Measurements from ENCODE around the gene ATP1B4.
"Not testable (repeated sequence)": the region's sequence is repeated elsewhere in the genome, so short reads cannot be mapped to it uniquely, and the experiment has no call there.

Gene ATP1B4

DNA sequence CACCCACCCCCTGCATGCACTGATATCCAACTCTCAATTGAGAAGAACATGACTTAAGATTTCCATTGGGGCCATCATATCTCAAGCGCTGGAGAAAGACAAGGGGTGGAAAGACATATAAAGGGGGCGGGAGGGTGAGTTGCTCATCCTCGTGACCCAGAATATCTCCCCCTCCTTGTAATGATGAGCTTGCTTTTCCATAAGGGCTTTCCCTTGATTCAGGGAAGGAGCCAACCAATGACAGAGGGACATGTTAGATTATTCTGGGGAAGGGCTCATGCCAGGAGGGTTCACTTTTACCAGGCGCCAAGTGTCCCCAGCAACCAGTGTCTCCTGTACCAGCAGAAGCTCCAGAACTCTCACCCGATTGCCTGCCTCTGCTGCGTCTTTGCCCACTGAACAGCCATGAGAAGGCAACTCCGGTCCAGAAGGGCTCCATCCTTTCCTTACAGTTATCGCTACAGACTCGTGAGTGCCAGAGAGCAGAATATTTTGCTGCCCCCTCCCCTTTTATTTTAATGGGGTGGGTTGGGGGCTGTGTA is at the start of gene ATP1B4:
Gene ATP1B4, plus strand, starts transcription at position 326 of the 542 bp plus-strand sequence. Its CDS starts 80 bp downstream, at position 406.
- DNase-seq (ENCODE audit: low spot score), result no peak

- DNase-seq (ENCODE audit: low spot score), result no peak
Observed at GRCh38 chrX:120315776-120316175, 46.1 kb upstream of the ATP1B4 start.

DNA sequence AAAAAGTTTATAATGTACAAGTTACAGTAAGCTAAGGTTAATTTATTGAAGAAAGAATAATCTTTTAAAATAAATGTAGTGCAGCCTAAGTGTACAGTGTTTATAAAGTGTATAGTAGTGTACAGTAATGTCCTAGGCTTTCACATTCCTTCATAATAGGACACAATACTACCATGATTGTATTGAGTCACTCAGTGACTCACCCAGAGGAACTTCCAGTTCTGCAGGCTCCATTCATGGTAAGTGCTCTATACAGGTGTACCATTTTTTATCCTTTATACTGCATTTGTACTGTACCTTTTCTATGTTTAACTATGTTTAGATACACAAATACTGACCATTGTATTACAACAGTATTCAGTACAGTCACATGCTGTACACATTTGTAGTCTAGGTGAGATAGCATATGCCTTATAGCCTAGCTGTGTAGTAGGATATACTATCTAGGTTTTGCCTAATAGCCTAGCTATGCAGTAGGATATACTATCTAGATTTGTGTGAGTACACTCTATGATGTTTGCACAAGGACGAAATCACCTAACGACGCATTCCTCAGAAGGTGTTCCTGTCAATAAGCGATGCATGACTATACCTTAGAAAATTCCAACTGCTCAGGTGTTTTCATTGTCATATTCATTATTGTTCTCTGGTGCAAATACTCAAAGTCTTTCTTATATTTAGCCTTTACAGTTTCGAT is 45.2 kb upstream of the ATP1B4 start:
- DNase-seq (ENCODE audit: low spot score), result no peak

GRCh38 chrX:120318411-120318810 is 43.5 kb upstream of the ATP1B4 start:
- no peak for DNase-seq (ENCODE audit: low spot score)

GRCh38 chrX:120321520-120322281 is 40.2 kb upstream of the ATP1B4 start:
- DNase-seq (ENCODE audit: low spot score), result no peak

- no peak for DNase-seq (ENCODE audit: low spot score)
Observed at GRCh38 chrX:120331116-120331515, 30.8 kb upstream of the ATP1B4 start.

DNA sequence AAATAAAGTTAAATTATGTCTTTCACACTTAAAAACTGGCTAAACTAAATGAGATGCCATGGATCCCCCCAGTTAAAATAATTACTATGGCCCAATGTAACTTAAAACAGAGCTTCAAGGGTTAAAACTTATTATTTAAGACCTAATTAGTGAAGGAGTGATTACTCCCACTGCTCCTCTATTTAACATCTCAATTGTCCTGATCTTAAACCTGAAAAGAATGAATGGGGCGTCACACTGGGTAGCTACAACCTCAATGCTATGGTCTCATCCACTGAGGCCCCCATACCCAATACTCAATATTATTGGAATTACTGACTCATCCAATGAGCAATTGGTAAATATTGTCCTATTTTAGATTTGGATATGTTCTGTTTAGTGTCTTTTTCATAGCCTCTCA is 29.5 kb upstream of the ATP1B4 start:
- DNase-seq (ENCODE audit: low spot score), result no peak

DNA sequence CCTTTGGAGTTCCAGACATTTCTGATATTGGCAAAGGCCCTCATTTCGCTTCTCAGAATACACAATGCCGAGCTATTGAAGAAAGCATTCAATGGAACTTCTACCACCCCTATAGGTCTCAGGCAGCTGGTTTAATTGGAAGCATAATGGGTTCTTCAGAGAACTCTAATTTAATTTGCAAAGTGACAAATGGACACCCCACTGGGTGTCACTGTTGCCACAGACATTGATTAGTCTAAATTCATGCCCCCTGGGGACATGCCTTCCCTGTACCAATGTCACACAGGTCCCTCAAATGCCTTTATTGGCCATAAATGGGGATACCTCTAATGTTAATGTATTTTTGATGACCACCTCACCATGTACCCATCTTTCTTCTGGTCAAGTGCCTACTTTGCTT is 27.7 kb upstream of the ATP1B4 start:
- no peak for DNase-seq (ENCODE audit: low spot score)

- no peak for DNase-seq (ENCODE audit: low spot score)
Observed at GRCh38 chrX:120334603-120335002, 27.3 kb upstream of the ATP1B4 start.

DNA sequence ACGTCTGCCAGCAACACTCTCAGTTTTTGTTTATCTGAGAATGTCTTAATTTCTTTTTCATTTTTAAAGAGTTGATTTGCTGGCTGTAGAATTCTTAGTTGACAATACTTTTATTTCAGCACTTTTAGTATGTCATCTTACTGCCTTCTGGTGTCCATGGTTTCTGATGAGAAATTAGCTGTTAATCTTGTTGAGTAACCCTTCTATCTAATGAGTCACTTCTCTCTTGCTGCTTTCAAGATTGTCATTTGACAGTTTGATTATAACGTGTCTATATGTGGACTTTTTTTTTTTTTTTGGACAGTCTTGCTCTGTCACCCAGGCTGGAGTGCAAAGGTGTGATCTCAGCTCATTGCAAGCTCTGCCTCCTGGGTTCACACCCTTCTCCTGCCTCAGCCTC is 26.6 kb upstream of the ATP1B4 start:
- DNase-seq (ENCODE audit: low spot score), result no peak

DNA sequence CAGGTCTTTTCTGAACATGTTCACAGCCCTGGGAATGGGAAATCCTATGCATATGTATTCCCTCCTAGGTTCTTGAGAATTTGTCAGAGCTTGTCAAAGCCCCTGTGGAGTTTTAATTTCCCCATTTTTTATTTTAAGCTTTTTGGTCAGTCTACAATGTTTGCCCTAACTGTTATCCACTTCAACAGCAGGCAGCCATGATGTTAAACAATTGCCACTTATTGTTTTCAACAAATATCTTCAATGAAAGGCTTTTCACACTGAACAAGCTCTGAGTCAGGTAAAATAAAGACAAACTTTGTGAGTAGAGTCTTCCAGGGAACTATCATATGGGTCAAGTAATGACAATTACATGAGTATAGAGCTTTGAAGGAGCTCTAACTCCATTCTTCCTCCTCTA is 25.0 kb upstream of the ATP1B4 start:
- no peak for DNase-seq (ENCODE audit: low spot score)

DNA sequence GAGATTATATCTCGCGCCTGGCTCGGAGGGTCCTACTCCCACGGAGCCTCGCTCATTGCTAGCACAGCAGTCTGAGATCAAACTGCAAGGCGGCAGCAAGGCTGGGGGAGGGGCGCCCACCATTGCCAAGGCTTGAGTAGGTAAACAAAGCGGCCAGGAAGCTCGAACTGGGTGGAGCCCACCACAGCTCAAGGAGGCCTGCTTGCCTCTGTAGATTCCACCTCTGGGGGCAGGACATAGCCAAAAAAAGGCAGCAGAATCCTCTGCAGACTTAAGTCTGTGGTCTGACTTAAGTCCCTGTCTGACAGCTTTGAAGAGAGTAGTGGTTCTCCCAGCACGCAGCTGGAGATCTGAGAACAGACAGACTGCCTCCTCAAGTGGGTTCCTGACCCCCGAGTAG is 17.3 kb upstream of the ATP1B4 start:
- not testable (repeated sequence) for DNase-seq (ENCODE audit: low spot score)

GRCh38 chrX:120350450-120351138 is 11.3 kb upstream of the ATP1B4 start:
- no peak for DNase-seq (ENCODE audit: low spot score)

GRCh38 chrX:120356084-120356483 is 5.8 kb upstream of the ATP1B4 start:
- DNase-seq (ENCODE audit: low spot score), result no peak

DNA sequence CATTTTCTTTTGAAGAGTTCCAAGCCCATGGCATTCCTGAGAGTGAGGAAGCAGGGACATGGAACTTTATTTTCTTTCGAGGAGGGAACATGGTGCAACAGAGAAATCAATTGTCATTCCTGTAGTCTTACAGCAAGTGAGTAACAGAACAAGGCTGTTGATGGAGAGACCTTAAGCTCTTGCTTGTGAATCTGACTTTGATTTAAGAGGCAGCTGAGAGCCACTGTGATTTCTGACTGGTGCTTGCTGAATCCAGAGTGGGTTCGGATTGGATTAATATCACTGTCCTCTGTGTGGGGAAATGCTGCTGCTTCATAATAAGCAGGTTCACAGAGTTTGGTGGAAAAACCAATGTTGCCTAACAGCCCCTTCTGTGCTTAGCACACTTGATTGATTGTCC is 4.7 kb upstream of the ATP1B4 start:
- DNase-seq (ENCODE audit: low spot score), result no peak

DNA sequence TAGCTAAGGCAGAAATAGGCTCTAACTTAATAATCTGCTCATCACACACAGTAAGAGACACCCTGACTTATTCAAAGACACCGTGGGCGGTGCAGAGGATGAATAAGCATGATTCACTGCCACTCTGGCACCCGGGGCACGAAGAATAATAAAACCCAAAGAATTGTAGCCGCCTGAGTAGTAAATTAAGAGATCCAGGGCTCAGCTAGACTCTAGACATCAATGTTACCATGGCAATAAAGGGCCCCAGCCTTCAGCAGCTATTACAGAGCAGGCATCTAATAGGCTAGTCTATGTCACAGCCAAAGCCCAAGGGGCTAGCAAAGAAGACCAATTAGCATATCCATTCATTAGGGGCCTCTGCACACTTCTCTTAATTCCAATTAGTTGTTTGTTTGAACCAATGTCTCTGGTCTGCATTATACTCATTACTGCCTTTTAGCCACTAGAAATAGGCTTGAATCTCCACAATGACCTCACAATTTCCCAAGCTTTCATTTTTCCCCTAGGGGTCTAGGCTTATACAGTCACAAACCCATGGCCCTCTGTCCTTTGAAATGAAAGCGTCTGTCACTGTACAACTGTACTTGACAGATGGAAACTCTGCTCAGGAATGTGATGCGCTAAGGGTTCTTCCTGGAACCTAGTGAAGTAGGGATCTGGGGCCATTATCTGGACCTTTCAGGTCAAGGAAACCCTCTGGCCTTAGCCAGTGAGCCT is 3.0 kb upstream of the ATP1B4 start:
- peak; percentile 61 for DNase-seq (ENCODE audit: low spot score)

DNA sequence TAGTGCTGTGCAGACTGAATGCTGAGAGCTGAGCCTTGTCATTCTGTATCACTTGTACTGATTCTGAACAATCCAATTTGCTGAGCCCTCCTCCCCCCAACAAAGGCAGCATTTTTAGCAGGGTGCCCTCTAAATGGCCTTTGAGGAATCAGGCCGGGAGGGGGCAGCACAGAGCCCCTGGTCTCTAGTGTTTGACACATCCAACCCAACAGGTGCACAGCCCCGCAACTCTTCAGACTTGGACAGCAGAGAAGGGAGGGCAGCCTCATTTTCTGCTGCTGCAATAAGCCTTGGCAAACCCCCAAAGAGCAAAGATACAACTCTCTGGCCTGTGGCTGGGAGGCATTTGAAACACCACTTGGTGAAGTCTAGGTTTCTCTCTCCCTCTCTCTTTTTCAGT is 3.4 kb downstream of the ATP1B4 start:
- peak; percentile 12 for DNase-seq (ENCODE audit: low spot score)

DNA sequence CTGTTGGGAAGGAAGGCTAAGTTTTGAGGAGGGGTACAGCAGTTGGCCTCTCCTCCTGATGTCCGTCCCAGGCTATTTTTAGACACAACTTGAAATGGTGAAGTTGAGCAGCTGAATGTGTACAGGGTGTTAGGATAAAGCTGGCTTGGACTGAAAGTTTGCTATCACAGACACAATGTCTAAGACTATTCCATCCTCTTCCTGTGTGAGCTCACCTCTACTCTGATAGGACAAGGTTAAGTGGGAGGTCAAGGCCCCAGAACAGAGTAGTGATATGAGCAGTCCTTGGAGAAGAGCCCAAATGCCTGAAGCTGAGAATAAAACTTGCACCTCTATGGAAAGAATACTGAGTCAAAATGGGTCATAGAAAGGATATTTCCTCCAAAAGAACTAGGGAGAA is 4.1 kb downstream of the ATP1B4 start:
- no peak for DNase-seq (ENCODE audit: low spot score)

DNA sequence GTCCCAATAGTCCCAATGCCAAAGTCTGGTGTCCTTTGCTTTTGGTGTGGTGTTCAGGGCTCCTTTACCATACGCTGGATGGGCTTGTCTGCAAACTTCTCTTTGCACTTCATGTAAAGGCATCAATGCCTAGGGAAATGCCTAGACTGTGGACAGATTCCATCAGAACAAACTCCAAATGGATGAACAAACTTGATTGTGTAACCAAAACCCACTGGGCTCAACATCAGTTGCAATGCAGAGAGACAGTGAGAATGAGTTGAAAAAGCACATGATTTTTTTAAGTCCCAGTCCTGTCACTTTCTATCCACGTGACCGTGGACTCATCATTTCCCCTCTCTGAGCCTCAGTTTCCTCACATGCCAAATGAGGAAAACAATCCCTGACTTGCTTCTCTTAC is 4.9 kb downstream of the ATP1B4 start:
- DNase-seq (ENCODE audit: low spot score), result no peak

GRCh38 chrX:120367402-120368109 is 5.7 kb downstream of the ATP1B4 start:
- DNase-seq (ENCODE audit: low spot score), result no peak

DNA sequence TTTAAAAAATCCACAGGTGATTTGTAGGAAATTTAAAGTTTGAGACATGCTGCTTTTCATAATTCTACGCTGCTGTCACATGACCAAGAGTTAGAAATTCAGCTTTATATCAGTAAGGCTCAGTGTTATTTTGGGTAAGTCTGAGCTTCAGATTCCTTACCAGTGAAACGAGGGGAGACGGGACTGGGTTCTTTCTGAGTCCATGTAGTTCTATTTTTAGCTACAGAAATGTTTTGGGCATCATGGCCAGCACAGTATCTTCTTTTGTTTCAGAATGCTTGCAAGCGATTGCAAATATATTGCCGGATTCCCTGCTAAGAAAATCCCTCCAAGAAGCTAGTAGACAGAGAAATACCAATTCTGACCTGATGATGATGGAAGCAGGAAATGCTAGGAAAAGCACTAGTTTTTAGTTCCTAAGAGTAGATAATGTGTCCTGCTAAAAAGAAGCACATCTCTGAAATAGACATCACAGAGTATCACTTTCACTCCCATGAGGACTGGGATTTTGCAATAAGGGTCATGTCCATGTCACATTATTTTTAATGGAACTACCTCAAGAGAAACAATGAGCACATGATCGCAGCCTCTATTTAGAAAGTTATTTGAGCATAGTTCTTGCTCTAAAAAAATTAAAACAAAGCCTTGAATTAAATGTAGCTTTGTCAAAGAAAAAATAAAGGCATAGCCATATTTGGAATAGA is 10.9 kb downstream of the ATP1B4 start:
- DNase-seq (ENCODE audit: low spot score), result no peak
